Placental pericyte (primary cell): ENCODE data around the gene CEP63. TPM values are rescaled to one million over a fixed set of nuclear protein-coding genes. Genes with fewer than 3 reads are reported as not detected.

ENCODE experiments used
- total RNA-seq: library from RNA; depleted of rRNA; stranded (reverse); fragments of >200 nt; gene quantifications from 2 replicates; pipeline ENCODE4 v1.2.3, GENCODE V29; 2012

Gene CEP63
- total RNA-seq: 11.7 and 12.3 TPM in 2 replicates

GRCh38 chr3:134485718-134486576, at the start of gene CEP63, which contains the start of gene ANAPC13:
TSS of gene CEP63 (plus strand) at chr3:134486057. CDS start at chr3:134495321, 9,264 bp downstream.
TSS of gene ANAPC13 (minus strand) at chr3:134485985. CDS start at chr3:134482904, 3,081 bp downstream.

Other genes with a start within 250 kb of the CEP63 start
- gene RYK, start 235.2 kb upstream of the CEP63 start, total RNA-seq: 62.8 and 113 TPM in 2 replicates
- gene AMOTL2, start 111.6 kb upstream of the CEP63 start, total RNA-seq: 87.1 and 140 TPM in 2 replicates
- gene ANAPC13, start 72 bp upstream of the CEP63 start, total RNA-seq: 59.3 and 67.2 TPM in 2 replicates
- 0.43 TPM in 1 of 2 replicates, not detected in the other for gene KY, start 165.0 kb downstream of the CEP63 start, total RNA-seq